Vagina (tissue), 2 donors: Measurements from ENCODE around the gene SENP6. TPM values are rescaled to one million over a fixed set of nuclear protein-coding genes. Genes with fewer than 3 reads are reported as not detected.
"Not testable (repeated sequence)": the region's sequence is repeated elsewhere in the genome, so short reads cannot be mapped to it uniquely, and the experiment has no call there.

Experiments
- DNase-seq, 2 donors: peaks; one replicate each; pipeline ENCODE4 v3.0.0-alpha.2; 2017; ENCODE audit errors: extremely low spot score in 2 of 2
- H3K27ac ChIP-seq: fragments of 200-600 bp; sonication (generic); one replicate; pipeline ENCODE4 v1.5.1; 2019
- H3K27me3 ChIP-seq: fragments of 200-600 bp; sonication (generic); one replicate; pipeline ENCODE4 v1.5.1; 2019
- H3K36me3 ChIP-seq, 2 donors: fragments of 200-600 bp; sonication (generic); one replicate each; pipeline ENCODE4 v1.5.1; 2017 to 2019
- H3K4me1 ChIP-seq: fragments of 200-600 bp; sonication (generic); one replicate; pipeline ENCODE4 v1.5.1; 2019
- H3K4me3 ChIP-seq, 2 donors: fragments of 200-600 bp; sonication (generic); 1 replicate in 1 of 2; 2 replicates in 1 of 2; pipeline ENCODE4 v1.5.1; 2016 to 2019
- H3K9me3 ChIP-seq: fragments of 200-600 bp; sonication (generic); one replicate; pipeline ENCODE4 v1.5.1; 2019
- POLR2A ChIP-seq, 2 donors: fragments of 450-650 bp; IDR thresholded peaks; one replicate each; pipeline ENCODE4 v1.6.1; 2017; ENCODE audit warnings: antibody characterized with exemption in 2 of 2, mild to moderate bottlenecking in 2 of 2, moderate library complexity in 2 of 2
- POLR2AphosphoS5 ChIP-seq, 2 donors: sonication (generic); formaldehyde crosslinking; IDR thresholded peaks; one replicate each; pipeline ENCODE4 v1.9.0; 2017; ENCODE audit warnings: antibody characterized with exemption in 2 of 2, mild to moderate bottlenecking in 2 of 2, low read depth in 1 of 2; ENCODE audit not compliant: insufficient read depth in 1 of 2
- intact Hi-C: fragments of 100-400 bp; cut with DNase I; formaldehyde crosslinking; loops from one replicate; pipeline ENCODE4 v1.15.1; 2023
- total RNA-seq: library from RNA; depleted of rRNA; stranded (reverse); fragments of >200 nt; gene quantifications from one replicate; pipeline ENCODE4 v1.2.3, GENCODE V29; 2016
- TF ChIP-seq, protein P1 (sequence below), 3 experiments: fragments of 450-650 bp in 2 of 3; fragments of 200-600 bp in 1 of 3; sonication (generic) in 1 of 3; IDR thresholded peaks; one replicate each; pipeline ENCODE4 v1.5.1; 2017 to 2019; ENCODE audit warnings: antibody characterized with exemption in 3 of 3, mild to moderate bottlenecking in 2 of 3, moderate library complexity in 2 of 3

SENP6 gene
- total RNA-seq, 1 donor from 2014 or later, result 78.8 TPM

DNA sequence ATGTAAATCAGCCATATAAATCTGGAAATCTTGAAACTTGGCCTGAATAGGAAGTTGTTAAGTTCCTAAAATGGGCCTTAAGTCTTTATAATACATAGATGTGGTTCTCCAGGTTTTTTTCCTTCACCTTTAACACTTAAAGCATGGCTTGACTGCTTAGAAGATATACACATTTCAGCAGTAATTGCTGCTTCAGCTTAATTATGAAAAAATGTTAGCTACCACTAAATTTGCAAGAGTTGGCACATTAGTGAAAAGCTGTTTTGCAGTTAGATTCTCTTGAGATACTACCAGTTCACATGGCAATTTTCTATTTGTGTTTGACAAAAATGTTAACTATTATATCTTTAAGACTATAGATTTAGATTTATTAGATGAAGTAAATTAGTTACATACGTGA is 74.7 kb downstream of the SENP6 start:
- no peak for DNase-seq
- no peaks in the 10 kb centered on the region for H3K4me1 ChIP-seq
- H3K9me3 ChIP-seq, result no peaks in the 10 kb centered on the region
- TF ChIP-seq POLR2AphosphoS5 (IDR thresholded peaks at IDR 0.05; ENCODE audit: insufficient read depth in 1 of 2, low read depth in 1 of 2) (no peak), POLR2A (IDR thresholded peaks at IDR 0.05) (no peak)
- TF ChIP-seq, protein P1, sequence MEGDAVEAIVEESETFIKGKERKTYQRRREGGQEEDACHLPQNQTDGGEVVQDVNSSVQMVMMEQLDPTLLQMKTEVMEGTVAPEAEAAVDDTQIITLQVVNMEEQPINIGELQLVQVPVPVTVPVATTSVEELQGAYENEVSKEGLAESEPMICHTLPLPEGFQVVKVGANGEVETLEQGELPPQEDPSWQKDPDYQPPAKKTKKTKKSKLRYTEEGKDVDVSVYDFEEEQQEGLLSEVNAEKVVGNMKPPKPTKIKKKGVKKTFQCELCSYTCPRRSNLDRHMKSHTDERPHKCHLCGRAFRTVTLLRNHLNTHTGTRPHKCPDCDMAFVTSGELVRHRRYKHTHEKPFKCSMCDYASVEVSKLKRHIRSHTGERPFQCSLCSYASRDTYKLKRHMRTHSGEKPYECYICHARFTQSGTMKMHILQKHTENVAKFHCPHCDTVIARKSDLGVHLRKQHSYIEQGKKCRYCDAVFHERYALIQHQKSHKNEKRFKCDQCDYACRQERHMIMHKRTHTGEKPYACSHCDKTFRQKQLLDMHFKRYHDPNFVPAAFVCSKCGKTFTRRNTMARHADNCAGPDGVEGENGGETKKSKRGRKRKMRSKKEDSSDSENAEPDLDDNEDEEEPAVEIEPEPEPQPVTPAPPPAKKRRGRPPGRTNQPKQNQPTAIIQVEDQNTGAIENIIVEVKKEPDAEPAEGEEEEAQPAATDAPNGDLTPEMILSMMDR (IDR thresholded peaks at IDR 0.05), result no peak
- H3K36me3 ChIP-seq, result peaks cover 0 to 71% of the 10 kb centered on the region in 2 donors
- no peaks in the 10 kb centered on the region for H3K27me3 ChIP-seq
- no peak overlapping the region for H3K4me3 ChIP-seq
- no peak overlapping the region for H3K27ac ChIP-seq
- intact Hi-C loops, result no loop called here

DNA sequence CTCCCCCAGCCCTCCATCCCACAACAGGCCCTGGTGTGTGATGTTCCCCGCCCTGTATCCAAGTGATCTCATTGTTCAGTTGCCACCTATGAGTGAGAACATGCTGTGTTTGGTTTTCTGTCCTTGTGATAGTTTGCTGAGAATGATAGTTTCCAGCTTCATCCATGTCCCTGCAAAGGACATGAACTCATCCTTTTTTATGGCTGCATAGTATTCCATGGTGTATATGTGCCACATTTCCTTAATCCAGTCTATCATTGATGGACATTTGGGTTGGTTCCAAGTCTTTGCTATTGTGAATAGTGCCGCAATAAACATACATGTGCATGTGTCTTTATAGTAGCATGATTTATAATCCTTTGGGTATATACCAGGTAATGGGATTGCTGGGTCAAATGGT is 80.9 kb downstream of the SENP6 start:
- H3K4me3 ChIP-seq, H3K9me3 ChIP-seq, DNase-seq, H3K4me1 ChIP-seq, H3K27me3 ChIP-seq, H3K27ac ChIP-seq, intact Hi-C loops: not testable (repeated sequence)
- peaks cover 0 to 59% of the 10 kb centered on the region in 2 donors for H3K36me3 ChIP-seq

DNA sequence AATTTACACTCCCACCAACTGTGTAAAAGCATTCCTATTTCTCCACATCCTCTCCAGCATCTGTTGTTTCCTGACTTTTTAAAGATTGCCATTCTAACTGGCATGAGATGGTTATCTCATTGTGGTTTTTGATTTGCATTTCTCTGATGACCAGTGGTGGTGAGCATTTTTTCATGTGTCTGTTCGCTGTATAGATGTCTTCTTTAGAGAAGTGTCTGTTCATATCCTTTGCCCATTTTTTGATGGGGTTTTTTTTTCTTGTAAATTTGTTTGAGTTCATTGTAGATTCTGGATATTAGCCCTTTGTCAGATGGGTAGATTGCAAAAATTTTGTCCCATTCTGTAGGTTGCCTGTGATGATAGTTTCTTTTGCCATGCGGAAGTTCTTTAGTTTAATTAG is 81.3 kb downstream of the SENP6 start:
- intact Hi-C loops, H3K27me3 ChIP-seq, DNase-seq, H3K4me3 ChIP-seq, H3K4me1 ChIP-seq, H3K9me3 ChIP-seq, H3K27ac ChIP-seq: not testable (repeated sequence)
- H3K36me3 ChIP-seq, result peaks cover 0 to 59% of the 10 kb centered on the region in 2 donors

DNA sequence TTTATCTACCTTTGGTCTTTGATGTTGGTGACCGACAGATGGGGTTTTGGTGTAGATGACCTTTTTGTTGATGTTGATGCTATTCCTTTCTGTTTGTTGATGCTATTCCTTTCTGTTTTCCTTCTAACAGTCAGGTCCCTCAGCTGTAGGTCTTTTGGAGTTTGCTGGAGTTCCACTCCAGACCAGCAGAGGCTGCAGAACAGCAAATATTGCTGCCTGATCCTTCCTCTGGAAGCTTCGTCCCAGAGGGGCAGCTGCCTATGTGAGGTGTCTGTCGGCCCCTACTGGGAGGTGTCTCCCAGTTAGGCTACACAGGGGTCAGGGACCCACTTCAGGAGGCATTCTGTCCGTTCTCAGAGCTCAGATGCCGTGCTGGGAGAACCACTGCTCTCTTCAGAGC is 85.9 kb downstream of the SENP6 start:
- intact Hi-C loops, H3K4me3 ChIP-seq, H3K9me3 ChIP-seq, H3K4me1 ChIP-seq, DNase-seq, H3K27me3 ChIP-seq, H3K27ac ChIP-seq: not testable (repeated sequence)
- peaks cover 0 to 31% of the 10 kb centered on the region in 2 donors for H3K36me3 ChIP-seq

DNA sequence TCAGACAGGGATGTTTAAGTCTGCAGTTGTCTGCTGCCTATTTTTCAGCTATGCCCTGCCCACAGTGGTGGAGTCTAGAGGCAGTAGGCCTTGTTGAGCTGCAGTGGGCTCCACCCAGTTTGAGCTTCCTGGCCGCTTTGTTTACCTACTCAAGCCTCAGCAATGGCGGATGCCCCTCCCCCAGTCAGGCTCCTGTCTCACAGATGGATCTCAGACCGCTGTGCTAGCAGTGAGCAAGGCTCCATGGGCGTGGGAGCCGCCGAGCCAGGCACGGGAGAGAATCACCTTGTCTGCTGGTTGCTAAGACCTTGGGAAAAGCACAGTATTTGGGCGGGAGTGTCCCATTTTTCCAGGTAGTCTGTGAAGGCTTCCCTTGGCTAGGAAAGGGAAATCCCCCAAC is 86.3 kb downstream of the SENP6 start:
- H3K27me3 ChIP-seq, H3K9me3 ChIP-seq, DNase-seq, H3K4me1 ChIP-seq, intact Hi-C loops, H3K27ac ChIP-seq, H3K4me3 ChIP-seq: not testable (repeated sequence)
- peaks cover 0 to 28% of the 10 kb centered on the region in 2 donors for H3K36me3 ChIP-seq

DNA sequence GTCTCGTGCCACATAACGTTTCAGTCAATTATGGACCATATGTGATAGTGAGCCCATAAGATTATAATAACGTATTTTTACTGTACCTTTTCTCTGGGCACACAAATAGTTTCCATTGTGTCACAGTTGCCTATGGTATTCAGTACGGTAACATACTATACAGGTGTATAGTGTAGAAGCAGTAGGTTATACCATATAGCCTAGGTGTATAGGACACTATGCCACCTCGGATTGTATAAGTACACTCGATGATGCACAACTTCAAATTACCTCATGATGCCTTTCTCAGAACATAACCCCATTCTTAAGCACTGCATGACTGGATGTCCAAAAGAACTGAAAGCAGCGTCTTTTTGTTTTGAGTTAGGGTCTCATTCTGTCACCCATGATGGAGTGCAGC is 87.9 kb downstream of the SENP6 start:
- Histone ChIP-seq H3K4me1 (no peaks in the 10 kb centered on the region), H3K27ac (no peak overlapping the region), H3K9me3 (no peaks in the 10 kb centered on the region), H3K36me3 (peaks cover 0 to 25% of the 10 kb centered on the region in 2 donors), H3K4me3 (no peak overlapping the region), H3K27me3 (no peaks in the 10 kb centered on the region)
- DNase-seq, result no peak
- TF ChIP-seq, protein P1 (IDR thresholded peaks at IDR 0.05), result no peak
- TF ChIP-seq POLR2A (IDR thresholded peaks at IDR 0.05) (no peak), POLR2AphosphoS5 (IDR thresholded peaks at IDR 0.05; ENCODE audit: insufficient read depth in 1 of 2, low read depth in 1 of 2) (no peak)
- intact Hi-C loops, result no loop called here

DNA sequence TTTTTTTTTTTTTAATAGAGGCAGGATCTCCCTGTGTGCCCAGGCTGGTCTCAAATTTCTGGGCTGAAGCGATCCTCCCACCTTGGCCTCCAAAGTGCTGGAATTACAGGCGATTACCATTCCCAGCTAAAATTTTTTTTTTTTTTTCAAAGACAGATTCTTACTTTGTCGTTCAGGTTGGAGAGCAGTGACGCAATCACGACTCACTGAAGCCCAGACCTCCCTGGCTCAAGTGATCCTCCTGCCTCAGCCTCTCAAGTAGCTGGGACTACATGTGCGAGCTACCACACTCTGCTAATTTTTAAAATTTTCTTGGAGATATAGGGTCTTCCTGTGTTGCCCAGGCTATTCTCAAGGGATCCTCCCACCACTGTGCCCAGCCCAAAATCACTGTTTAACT is 89.3 kb downstream of the SENP6 start:
- no peaks in the 10 kb centered on the region for H3K9me3 ChIP-seq
- H3K4me1 ChIP-seq, result no peaks in the 10 kb centered on the region
- no peak for DNase-seq
- H3K27ac ChIP-seq, result no peak overlapping the region
- no peaks in the 10 kb centered on the region for H3K27me3 ChIP-seq
- H3K36me3 ChIP-seq, result peaks cover 0 to 28% of the 10 kb centered on the region in 2 donors
- intact Hi-C loops, result no loop called here
- TF ChIP-seq POLR2AphosphoS5 (IDR thresholded peaks at IDR 0.05; ENCODE audit: insufficient read depth in 1 of 2, low read depth in 1 of 2) (no peak), POLR2A (IDR thresholded peaks at IDR 0.05) (no peak)
- TF ChIP-seq, protein P1 (IDR thresholded peaks at IDR 0.05), result no peak
- H3K4me3 ChIP-seq, result no peak overlapping the region
